Pons (tissue), 1 donor: ENCODE measurements around the gene DDX5.
A peak's percentile ranks its signal among the peaks of the same experiment; 100 is the strongest.

ENCODE experiments used
- DNase-seq: peaks from one replicate; pipeline ENCODE4 v3.0.0-alpha.2; 2016; ENCODE audit warnings: low spot score

The DDX5 gene

GRCh38 chr17:64506201-64506575, at the start of gene DDX5:
Gene DDX5 (minus strand): TSS chr17:64506289. CDS start chr17:64506119, 170 bp downstream.
- peak; percentile 92 for DNase-seq

- DNase-seq: no peak
Observed at GRCh38 chr17:64555281-64555680, 49.2 kb upstream of the DDX5 start.

- no peak for DNase-seq
Observed at GRCh38 chr17:64554028-64554637, 48.0 kb upstream of the DDX5 start.

GRCh38 chr17:64551461-64551860, 45.4 kb upstream of the DDX5 start:
- DNase-seq: no peak

DNA sequence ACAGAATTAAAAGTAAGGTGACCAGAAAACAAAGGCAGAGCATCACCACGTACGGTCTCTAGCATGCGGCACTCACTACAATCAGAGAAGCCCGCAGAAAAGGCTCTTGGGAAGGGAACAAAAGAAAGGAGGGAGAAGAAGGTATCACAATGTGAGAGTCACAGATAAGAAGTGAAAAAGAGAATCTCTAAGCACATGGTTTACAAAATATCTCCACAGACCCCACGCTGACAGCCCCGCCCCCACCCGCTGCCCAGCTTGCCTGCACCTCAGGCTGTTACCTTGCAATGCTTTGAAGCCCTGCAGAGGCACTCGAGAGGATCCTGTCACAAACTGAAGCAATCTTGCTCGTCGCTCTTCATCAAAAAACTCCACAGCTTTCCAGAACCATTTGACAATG, 41.2 kb upstream of the DDX5 start:
- DNase-seq: no peak

- DNase-seq: no peak
Observed at GRCh38 chr17:64546716-64547115, 40.6 kb upstream of the DDX5 start.

GRCh38 chr17:64544742-64545141, 38.7 kb upstream of the DDX5 start:
- DNase-seq: no peak

- no peak for DNase-seq
Observed at GRCh38 chr17:64540118-64540776, 34.2 kb upstream of the DDX5 start.

- DNase-seq: no peak
Observed at GRCh38 chr17:64538508-64539130, 32.5 kb upstream of the DDX5 start.

GRCh38 chr17:64537488-64537887, 31.4 kb upstream of the DDX5 start:
- DNase-seq: no peak

- DNase-seq: no peak
Observed at GRCh38 chr17:64536913-64537312, 30.8 kb upstream of the DDX5 start.

DNA sequence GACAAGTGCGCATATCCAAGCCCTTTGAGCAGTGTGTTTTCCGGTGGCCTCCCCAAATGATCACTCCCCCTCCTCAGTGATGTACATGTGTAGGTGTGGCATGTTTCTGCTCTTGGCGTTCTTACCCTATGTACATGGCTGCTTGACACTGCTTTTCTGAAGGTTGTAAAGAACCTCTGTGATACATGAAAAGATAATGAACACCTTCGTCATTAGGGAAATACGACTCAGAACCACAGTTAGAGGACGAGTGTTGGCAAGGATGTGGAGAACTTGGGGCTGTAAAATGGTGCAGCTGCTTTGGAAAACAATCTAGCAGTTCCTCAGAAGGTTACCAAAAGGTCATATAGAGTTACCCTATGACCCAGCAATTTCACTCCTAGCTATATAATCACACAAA, 29.3 kb upstream of the DDX5 start:
- DNase-seq: no peak

DNA sequence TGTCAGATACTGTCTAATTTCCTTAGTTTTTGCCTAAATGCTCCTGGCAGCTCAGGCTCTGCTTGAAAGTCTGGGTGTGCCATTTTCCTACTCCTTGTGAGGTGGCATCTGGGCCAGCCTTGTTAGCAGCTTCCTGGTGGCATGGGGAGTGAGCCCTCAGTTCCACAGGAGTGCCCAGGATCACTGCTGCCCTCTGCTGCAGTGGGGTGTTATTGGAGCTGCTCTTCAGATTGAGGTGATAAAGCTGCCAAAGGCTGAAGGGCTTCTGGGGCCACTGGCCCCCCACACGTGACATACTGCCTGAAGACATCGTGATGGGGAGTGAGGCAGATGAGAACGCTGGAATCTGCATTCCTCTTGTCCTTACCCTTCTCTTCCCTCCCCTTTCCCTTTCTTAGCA, 28.1 kb upstream of the DDX5 start:
- DNase-seq: no peak

GRCh38 chr17:64533784-64534183, 27.7 kb upstream of the DDX5 start:
- DNase-seq: no peak

- DNase-seq: no peak
Observed at GRCh38 chr17:64532409-64532808, 26.3 kb upstream of the DDX5 start.

DNA sequence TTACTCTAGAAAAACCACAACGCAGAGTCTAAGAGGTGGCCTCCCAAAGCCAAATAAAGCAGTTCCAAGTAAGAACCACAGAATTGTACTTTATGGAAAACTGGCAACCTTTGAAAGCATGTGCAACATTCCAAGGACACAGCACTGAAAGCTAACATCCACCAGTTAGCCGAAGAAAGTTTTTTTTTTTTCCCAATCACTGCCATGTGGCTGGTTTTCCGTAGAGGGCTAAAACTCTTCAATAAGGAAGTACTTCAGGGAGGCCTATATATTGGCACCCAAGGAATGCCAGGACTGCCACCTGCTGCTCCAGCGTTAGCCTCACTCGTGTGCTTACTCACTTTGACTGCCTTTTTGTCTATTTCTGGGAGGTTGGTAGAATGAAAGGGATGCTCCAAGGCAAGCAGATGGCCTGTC, 25.9 kb upstream of the DDX5 start:
- no peak for DNase-seq

DNA sequence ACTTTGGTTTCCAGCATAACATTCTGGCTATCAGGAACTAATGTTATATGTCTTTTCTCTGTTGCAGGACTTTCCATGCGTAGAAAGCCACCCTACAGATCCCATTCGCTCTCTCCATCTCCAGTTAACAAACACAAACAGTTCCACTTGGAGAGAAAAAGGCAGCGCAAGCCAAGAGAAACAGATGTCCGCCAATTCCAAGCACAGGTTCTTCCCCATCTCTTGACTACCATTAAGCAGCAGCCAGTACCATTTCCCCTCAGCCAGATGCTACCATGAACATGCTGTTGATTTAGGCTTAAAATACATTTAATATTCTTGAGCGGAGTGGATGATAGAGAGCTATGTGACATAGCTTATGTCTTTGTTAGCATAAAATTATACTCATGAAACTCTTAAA, 23.1 kb upstream of the DDX5 start:
- DNase-seq: no peak

GRCh38 chr17:64527914-64528313, 21.8 kb upstream of the DDX5 start:
- DNase-seq: no peak

GRCh38 chr17:64520359-64520758, 14.3 kb upstream of the DDX5 start:
- DNase-seq: no peak

- DNase-seq: no peak
Observed at GRCh38 chr17:64519601-64520000, 13.5 kb upstream of the DDX5 start.

- DNase-seq: no peak
Observed at GRCh38 chr17:64515829-64516228, 9.7 kb upstream of the DDX5 start.

GRCh38 chr17:64515419-64515818, 9.3 kb upstream of the DDX5 start:
- no peak for DNase-seq

GRCh38 chr17:64509179-64509578, 3.1 kb upstream of the DDX5 start:
- no peak for DNase-seq

DNA sequence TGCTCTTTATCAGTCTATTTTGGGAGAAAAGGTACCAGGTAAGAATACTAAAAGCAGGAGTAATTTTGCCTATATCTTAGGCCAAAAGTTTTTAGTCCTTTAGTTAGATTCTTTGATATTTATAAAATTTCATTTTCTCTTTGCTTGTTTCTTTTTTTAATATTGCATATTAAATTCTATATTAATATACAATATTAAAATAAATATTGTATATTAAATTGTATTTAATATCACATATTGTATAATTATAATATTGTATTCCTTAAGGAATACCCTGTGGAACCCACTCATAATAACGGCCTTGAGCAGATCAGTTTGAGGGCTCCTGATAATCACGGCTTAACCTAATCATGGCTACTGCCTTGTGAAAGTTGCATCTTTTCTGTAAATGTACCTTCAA, 2.6 kb upstream of the DDX5 start:
- DNase-seq: no peak
